C4-2B (cell line): ENCODE results near the gene CPT1C.

ENCODE experiments used
- CTCF ChIP-seq: fragments of 450-650 bp; conservative IDR thresholded peaks from 2 replicates; pipeline ENCODE4 v1.5.1; 2017; ENCODE audit warnings: mild to moderate bottlenecking
- ZFX ChIP-seq: fragments of 450-650 bp; IDR thresholded peaks from 2 replicates; pipeline ENCODE4 v1.6.1; 2017

- TF ChIP-seq CTCF = no peak
- TF ChIP-seq ZFX = no peak
Measured at GRCh38 chr19:49687150-49687549, 3.8 kb upstream of the CPT1C start.
